CD4-positive, CD25-positive, alpha-beta regulatory T cell (primary cell): ENCODE data around the gene RAD9B. TPM values are rescaled to one million over a fixed set of nuclear protein-coding genes. Genes with fewer than 3 reads are reported as not detected.

Experiments used
- ATAC-seq, 2 donors: fragments of 150-1000 bp; cut with Tn5 transposase; one replicate each; pipeline ENCODE4 v1.10.0; 2021; ENCODE audit warnings: low read depth in 2 of 2, moderate number of reproducible peaks in 2 of 2, moderate library complexity in 1 of 2
- DNase-seq, 3 donors: peaks; one replicate each; pipeline versions ENCODE4 v3.0.0 to v3.0.0-alpha.2; 2012 to 2022; ENCODE audit warnings: mixed read lengths in 1 of 3
- H3K27ac ChIP-seq: one replicate; pipeline ENCODE4 v1.7.0; 2013; ENCODE audit warnings: mild to moderate bottlenecking, low read length; ENCODE audit not compliant: insufficient read depth, poor library complexity, severe bottlenecking
- H3K27me3 ChIP-seq: one replicate; pipeline ENCODE4 v1.7.0; 2013; ENCODE audit warnings: low read length; ENCODE audit not compliant: control insufficient read depth, insufficient read depth
- H3K36me3 ChIP-seq: one replicate; pipeline ENCODE4 v1.7.0; 2013; ENCODE audit warnings: mild to moderate bottlenecking, low read length, moderate library complexity; ENCODE audit not compliant: control insufficient read depth, insufficient read depth
- H3K4me1 ChIP-seq: 2 replicates; pipeline ENCODE4 v1.7.0; 2013; ENCODE audit warnings: mild to moderate bottlenecking, low read length; ENCODE audit not compliant: insufficient read depth, control insufficient read depth, poor library complexity, severe bottlenecking
- H3K4me3 ChIP-seq: one replicate; pipeline ENCODE4 v1.7.0; 2013; ENCODE audit warnings: low read depth, mild to moderate bottlenecking, low read length, moderate library complexity
- H3K9me3 ChIP-seq, 2 experiments: 1 replicate in 1 of 2; 2 replicates in 1 of 2; pipeline ENCODE4 v1.7.0; 2013; ENCODE audit warnings: low read length in 2 of 2, mild to moderate bottlenecking in 1 of 2, moderate library complexity in 1 of 2; ENCODE audit not compliant: control insufficient read depth in 2 of 2
- H3K27ac Mint-ChIP-seq, 3 donors: one replicate each; pipeline ENCODE4 v1.8.0; 2020 to 2022; ENCODE audit warnings: mild to moderate bottlenecking in 3 of 3, mixed read lengths in 3 of 3, moderate library complexity in 2 of 3
- H3K27me3 Mint-ChIP-seq: one replicate; pipeline ENCODE4 v1.8.0; 2022; ENCODE audit warnings: mild to moderate bottlenecking, mixed read lengths
- H3K36me3 Mint-ChIP-seq: one replicate; pipeline ENCODE4 v1.8.0; 2020; ENCODE audit warnings: mixed read lengths
- H3K4me1 Mint-ChIP-seq, 4 donors: one replicate each; pipeline ENCODE4 v1.8.0; 2020 to 2022; ENCODE audit warnings: mixed read lengths in 4 of 4, mild to moderate bottlenecking in 1 of 4
- H3K4me3 Mint-ChIP-seq, 4 donors: one replicate each; pipeline ENCODE4 v1.8.0; 2020 to 2022; ENCODE audit warnings: mild to moderate bottlenecking in 4 of 4, mixed read lengths in 4 of 4, moderate library complexity in 3 of 4
- H3K9me3 Mint-ChIP-seq, 7 donors: one replicate each; pipeline ENCODE4 v1.8.0; 2020 to 2022; ENCODE audit warnings: mixed read lengths in 7 of 7, mild to moderate bottlenecking in 3 of 7, moderate library complexity in 2 of 7
- polyA plus RNA-seq, 4 donors: library from polyadenylated mRNA; unstranded; fragments of 300-500 nt; fragmentation: Illumina TruSeq; gene quantifications; one replicate each; pipeline ENCODE4 v1.2.3, GENCODE V29; 2021
- total RNA-seq: library from RNA; stranded (reverse); gene quantifications from one replicate; pipeline ENCODE4 v1.2.3, GENCODE V29; 2022

RAD9B gene
- total and polyA plus RNA-seq, 5 donors from 2014 or later, result 0.35 to 1.2 (median 1.0) TPM

DNA sequence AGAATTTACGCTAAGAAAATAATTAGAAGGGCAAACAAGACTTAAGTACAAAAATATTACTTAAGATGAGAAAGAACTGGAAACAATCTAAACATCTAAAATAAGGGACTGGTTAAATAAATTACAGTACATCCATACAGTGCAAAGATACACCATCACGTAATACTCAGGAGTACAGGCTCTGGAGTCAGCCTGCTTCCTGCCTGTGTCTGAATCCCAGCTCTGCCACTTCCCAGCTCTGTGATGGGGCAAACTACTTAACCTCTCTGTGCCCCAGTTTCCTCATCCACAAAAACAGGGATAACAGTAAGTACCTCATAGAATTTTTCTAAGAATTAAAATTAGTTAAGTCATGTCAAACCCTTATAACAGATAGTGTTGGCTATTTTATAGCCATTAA lies 45.0 kb downstream of the RAD9B start:
- Mint-ChIP-seq H3K36me3 (peaks cover 33% of the 10 kb centered on the region), H3K4me3 (no peak overlapping the region), H3K4me1 (peaks cover 21 to 49% (median 40%) of the 10 kb centered on the region in 4 donors), H3K27ac (peak overlapping the region; percentile 52 to 62 (median 56)), H3K9me3 (no peaks in the 10 kb centered on the region), H3K27me3 (no peaks in the 10 kb centered on the region)
- Histone ChIP-seq H3K27ac (no peak overlapping the region), H3K9me3 (no peaks in the 10 kb centered on the region), H3K4me1 (no peaks in the 10 kb centered on the region), H3K27me3 (no peaks in the 10 kb centered on the region), H3K36me3 (peaks cover 42% of the 10 kb centered on the region), H3K4me3 (no peak overlapping the region)
- ATAC-seq (no peak), DNase-seq (no peak)

- Histone ChIP-seq H3K27me3 (no peaks in the 10 kb centered on the region), H3K27ac (no peak overlapping the region), H3K4me3 (no peak overlapping the region), H3K4me1 (no peaks in the 10 kb centered on the region), H3K9me3 (no peaks in the 10 kb centered on the region), H3K36me3 (peaks cover 40% of the 10 kb centered on the region)
- Mint-ChIP-seq H3K4me3 (no peak overlapping the region), H3K27me3 (no peaks in the 10 kb centered on the region), H3K27ac (peak overlapping the region; percentile 7 to 39 (median 22)), H3K36me3 (peaks cover 24% of the 10 kb centered on the region), H3K4me1 (peaks cover 17 to 45% (median 39%) of the 10 kb centered on the region in 4 donors), H3K9me3 (no peaks in the 10 kb centered on the region)
- ATAC-seq (no peak), DNase-seq (no peak)
These were observed 46.5 kb downstream of the RAD9B start for GRCh38 chr12:110548678-110549077.

DNA sequence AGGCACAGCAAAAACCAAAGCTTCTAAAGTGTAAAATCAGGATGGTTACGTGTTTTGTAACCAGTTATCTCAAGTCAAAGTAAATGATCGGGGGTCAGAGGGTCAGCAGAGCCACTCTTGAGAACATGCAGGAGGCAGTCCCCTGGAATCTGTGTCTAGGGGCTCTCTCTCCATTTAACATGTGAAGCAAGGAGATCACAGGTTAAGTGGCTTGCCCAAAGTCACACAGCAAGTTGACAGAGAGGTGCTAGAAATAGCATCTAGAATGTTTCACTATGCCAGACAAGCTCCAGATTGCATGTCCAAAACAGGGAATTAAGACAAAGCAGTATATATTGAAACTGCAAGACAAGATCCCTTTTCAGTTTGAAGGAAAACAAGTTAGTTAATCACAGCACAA lies 47.6 kb downstream of the RAD9B start:
- no peak for DNase-seq
- Mint-ChIP-seq H3K27me3 (no peaks in the 10 kb centered on the region), H3K36me3 (peaks cover 23% of the 10 kb centered on the region), H3K4me1 (peaks cover 21 to 46% (median 40%) of the 10 kb centered on the region in 4 donors), H3K27ac (peak overlapping the region in 1 of 3 donors; percentile 56), H3K4me3 (no peak overlapping the region), H3K9me3 (no peaks in the 10 kb centered on the region)
- no peak for ATAC-seq
- no peaks in the 10 kb centered on the region for H3K9me3 ChIP-seq
- no peak overlapping the region for H3K27ac ChIP-seq
- no peaks in the 10 kb centered on the region for H3K27me3 ChIP-seq
- no peak overlapping the region for H3K4me3 ChIP-seq
- peaks cover 40% of the 10 kb centered on the region for H3K36me3 ChIP-seq
- no peaks in the 10 kb centered on the region for H3K4me1 ChIP-seq

DNA sequence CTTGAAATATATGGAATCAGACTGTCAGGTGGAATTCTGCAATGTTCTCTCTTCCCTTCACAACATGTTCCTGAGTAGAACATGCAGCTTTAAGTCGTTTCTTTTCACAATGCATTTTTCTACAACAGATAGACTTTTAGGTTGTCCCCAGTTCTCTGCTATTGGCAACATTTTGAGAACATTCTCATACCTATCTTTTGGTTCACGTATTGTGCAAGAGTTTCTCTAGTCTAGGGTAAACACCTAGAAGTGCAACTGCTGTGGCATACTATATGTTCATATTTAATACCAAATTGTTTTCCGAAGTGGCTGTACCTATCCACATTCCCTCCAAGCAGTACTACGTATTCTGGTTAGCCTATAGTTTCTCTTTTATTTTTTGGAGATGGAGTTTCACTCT lies 48.9 kb downstream of the RAD9B start:
- peaks cover 23% of the 10 kb centered on the region for H3K36me3 Mint-ChIP-seq
- peaks cover 34 to 57% (median 47%) of the 10 kb centered on the region in 4 donors for H3K4me1 Mint-ChIP-seq
- H3K27me3 Mint-ChIP-seq, result no peaks in the 10 kb centered on the region
- peaks cover 33% of the 10 kb centered on the region for H3K36me3 ChIP-seq
- peaks cover 1% of the 10 kb centered on the region for H3K4me1 ChIP-seq
- H3K27me3 ChIP-seq, result no peaks in the 10 kb centered on the region
- H3K27ac ChIP-seq, result no peak overlapping the region
- no peak overlapping the region for H3K4me3 Mint-ChIP-seq
- ATAC-seq (no peak), DNase-seq (no peak)
- H3K27ac Mint-ChIP-seq, result peak overlapping the region in 1 of 3 donors; percentile 71
- H3K9me3 ChIP-seq, result no peaks in the 10 kb centered on the region
- H3K9me3 Mint-ChIP-seq, result peaks cover 0 to 1% (median 0%) of the 10 kb centered on the region in 7 donors
- no peak overlapping the region for H3K4me3 ChIP-seq

Other genes with a start within 250 kb of the RAD9B start
- 119 TPM for gene ATP2A2, start 221.1 kb upstream of the RAD9B start, total RNA-seq
- gene ATP2A2, start 221.1 kb upstream of the RAD9B start, polyA plus RNA-seq, result 1 to 10 TPM; 3.3 to 5.4 (median 4.2) TPM
- 38.4 TPM for gene ANAPC7, start 98.6 kb upstream of the RAD9B start, total RNA-seq
- gene ANAPC7, start 98.6 kb upstream of the RAD9B start, polyA plus RNA-seq, result 10 to 100 TPM; 25.3 to 33.4 (median 26.3) TPM
- 249 TPM for gene ARPC3, start 52.0 kb upstream of the RAD9B start, total RNA-seq
- gene ARPC3, start 52.0 kb upstream of the RAD9B start, polyA plus RNA-seq, result 100 to 1,000 TPM; 721 to 975 (median 866) TPM
- gene GPN3, start 34.1 kb upstream of the RAD9B start, total RNA-seq, result 4.7 TPM
- 10 to 100 TPM; 20.6 to 31.0 (median 26.4) TPM for gene GPN3, start 34.1 kb upstream of the RAD9B start, polyA plus RNA-seq
- 3.1 TPM for gene FAM216A, start 33.5 kb upstream of the RAD9B start, total RNA-seq
- gene FAM216A, start 33.5 kb upstream of the RAD9B start, polyA plus RNA-seq, result 1 to 10 TPM; 4.2 to 9.8 (median 6.8) TPM
- gene VPS29, start 220 bp upstream of the RAD9B start, total RNA-seq, result 102 TPM
- 100 to 1,000 TPM; 194 to 239 (median 210) TPM for gene VPS29, start 220 bp upstream of the RAD9B start, polyA plus RNA-seq
- 42.3 TPM for gene PPTC7, start 81.0 kb downstream of the RAD9B start, total RNA-seq
- gene PPTC7, start 81.0 kb downstream of the RAD9B start, polyA plus RNA-seq, result 10 to 100 TPM in 1 of 4 donors, 1 to 10 TPM in 3; 6.7 to 10.3 (median 8.4) TPM
- gene TCTN1, start 111.8 kb downstream of the RAD9B start, total RNA-seq, result 1.6 TPM
- gene TCTN1, start 111.8 kb downstream of the RAD9B start, polyA plus RNA-seq, result 1 to 10 TPM; 2.7 to 5.8 (median 4.0) TPM
- gene HVCN1, start 186.8 kb downstream of the RAD9B start, total RNA-seq, result 6.1 TPM
- 10 to 100 TPM; 19.8 to 50.0 (median 34.8) TPM for gene HVCN1, start 186.8 kb downstream of the RAD9B start, polyA plus RNA-seq
- gene PPP1CC, start 240.6 kb downstream of the RAD9B start, total RNA-seq, result 166 TPM
- 100 to 1,000 TPM; 166 to 177 (median 175) TPM for gene PPP1CC, start 240.6 kb downstream of the RAD9B start, polyA plus RNA-seq